Subcutaneous abdominal adipose tissue (tissue), 5 donors: ENCODE data around the gene THBS2.

Experiments
- H3K27ac ChIP-seq: one replicate; pipeline ENCODE4 v1.7.0; 2013; ENCODE audit warnings: low read depth, mild to moderate bottlenecking, inconsistent platforms, low read length, moderate library complexity
- H3K27me3 ChIP-seq, 5 donors: one replicate each; pipeline ENCODE4 v1.7.0; 2013; ENCODE audit warnings: low read length in 5 of 5, inconsistent platforms in 1 of 5; ENCODE audit not compliant: control insufficient read depth in 5 of 5, insufficient read depth in 4 of 5
- H3K36me3 ChIP-seq, 5 donors: one replicate each; pipeline ENCODE4 v1.7.0; 2013; ENCODE audit warnings: low read length in 5 of 5; ENCODE audit not compliant: control insufficient read depth in 5 of 5, insufficient read depth in 5 of 5
- H3K4me1 ChIP-seq, 5 donors: one replicate each; pipeline ENCODE4 v1.7.0; 2013; ENCODE audit warnings: low read length in 5 of 5, mild to moderate bottlenecking in 3 of 5, moderate library complexity in 1 of 5; ENCODE audit not compliant: control insufficient read depth in 5 of 5, insufficient read depth in 5 of 5
- H3K4me3 ChIP-seq, 5 donors: one replicate each; pipeline ENCODE4 v1.7.0; 2013; ENCODE audit warnings: low read length in 5 of 5, low read depth in 1 of 5
- H3K9ac ChIP-seq, 5 donors: one replicate each; pipeline ENCODE4 v1.7.0; 2013; ENCODE audit warnings: low read length in 5 of 5, mild to moderate bottlenecking in 4 of 5, moderate library complexity in 3 of 5
- H3K9me3 ChIP-seq, 5 donors: one replicate each; pipeline ENCODE4 v1.7.0; 2013; ENCODE audit warnings: low read length in 5 of 5; ENCODE audit not compliant: control insufficient read depth in 5 of 5
- donor health status: healthy.
- donor health status: healthy.
- donor health status: healthy.
- donor health status: healthy.
- donor health status: healthy.

The THBS2 gene

GRCh38 chr6:169210611-169211010 lies 43.0 kb downstream of the THBS2 start:
- Histone ChIP-seq H3K9ac (no peak overlapping the region), H3K4me1 (peaks cover 6 to 33% (median 27%) of the 10 kb centered on the region in 5 donors), H3K4me3 (no peak overlapping the region), H3K27me3 (no peaks in the 10 kb centered on the region), H3K9me3 (peaks cover 0 to 6% (median 3%) of the 10 kb centered on the region in 5 donors), H3K36me3 (no peaks in the 10 kb centered on the region), H3K27ac (no peak overlapping the region)

GRCh38 chr6:169208011-169208410 lies 45.6 kb downstream of the THBS2 start:
- no peaks in the 10 kb centered on the region for H3K27me3 ChIP-seq
- peaks cover 0 to 16% (median 7%) of the 10 kb centered on the region in 5 donors for H3K4me1 ChIP-seq
- H3K36me3 ChIP-seq: no peaks in the 10 kb centered on the region
- H3K4me3 ChIP-seq: no peak overlapping the region
- no peak overlapping the region for H3K9ac ChIP-seq
- peaks cover 0 to 6% (median 3%) of the 10 kb centered on the region in 5 donors for H3K9me3 ChIP-seq
- no peak overlapping the region for H3K27ac ChIP-seq

GRCh38 chr6:169207482-169207881 lies 46.2 kb downstream of the THBS2 start:
- Histone ChIP-seq H3K9me3 (peaks cover 0 to 6% (median 3%) of the 10 kb centered on the region in 5 donors), H3K4me3 (no peak overlapping the region), H3K9ac (no peak overlapping the region), H3K27me3 (no peaks in the 10 kb centered on the region), H3K27ac (no peak overlapping the region), H3K36me3 (no peaks in the 10 kb centered on the region), H3K4me1 (peaks cover 0 to 13% (median 5%) of the 10 kb centered on the region in 5 donors)

GRCh38 chr6:169205176-169206160 lies 48.2 kb downstream of the THBS2 start:
- Histone ChIP-seq H3K27me3 (peaks cover 0 to 3% (median 0%) of the 10 kb centered on the region in 5 donors), H3K27ac (no peak overlapping the region), H3K4me3 (no peak overlapping the region), H3K9me3 (peaks cover 0 to 6% (median 3%) of the 10 kb centered on the region in 5 donors), H3K36me3 (no peaks in the 10 kb centered on the region), H3K4me1 (peaks cover 2 to 10% (median 10%) of the 10 kb centered on the region in 5 donors), H3K9ac (no peak overlapping the region)

GRCh38 chr6:169204167-169204566 lies 49.5 kb downstream of the THBS2 start:
- H3K27ac ChIP-seq: no peak overlapping the region
- H3K4me3 ChIP-seq: no peak overlapping the region
- H3K9ac ChIP-seq: no peak overlapping the region
- peaks cover 0 to 6% (median 3%) of the 10 kb centered on the region in 5 donors for H3K9me3 ChIP-seq
- H3K4me1 ChIP-seq: peaks cover 2 to 11% (median 10%) of the 10 kb centered on the region in 5 donors
- H3K36me3 ChIP-seq: no peaks in the 10 kb centered on the region
- peaks cover 0 to 3% (median 0%) of the 10 kb centered on the region in 5 donors for H3K27me3 ChIP-seq

- Histone ChIP-seq H3K9ac (no peak overlapping the region), H3K9me3 (peaks cover 0 to 2% (median 0%) of the 10 kb centered on the region in 5 donors), H3K4me1 (peaks cover 2 to 11% (median 10%) of the 10 kb centered on the region in 5 donors), H3K36me3 (no peaks in the 10 kb centered on the region), H3K27ac (no peak overlapping the region), H3K27me3 (peaks cover 0 to 3% (median 0%) of the 10 kb centered on the region in 5 donors), H3K4me3 (no peak overlapping the region)
Measured at GRCh38 chr6:169201985-169202384, 51.7 kb downstream of the THBS2 start.

GRCh38 chr6:169200893-169201514 lies 52.6 kb downstream of the THBS2 start:
- no peaks in the 10 kb centered on the region for H3K36me3 ChIP-seq
- peaks cover 0 to 2% (median 0%) of the 10 kb centered on the region in 5 donors for H3K9me3 ChIP-seq
- H3K4me3 ChIP-seq: no peak overlapping the region
- H3K4me1 ChIP-seq: peaks cover 2 to 11% (median 10%) of the 10 kb centered on the region in 5 donors
- no peak overlapping the region for H3K9ac ChIP-seq
- no peak overlapping the region for H3K27ac ChIP-seq
- H3K27me3 ChIP-seq: peaks cover 0 to 3% (median 0%) of the 10 kb centered on the region in 5 donors

- H3K9ac ChIP-seq: no peak overlapping the region
- peaks cover 0 to 11% (median under 1%) of the 10 kb centered on the region in 5 donors for H3K4me1 ChIP-seq
- H3K27me3 ChIP-seq: peaks cover 0 to 3% (median 0%) of the 10 kb centered on the region in 5 donors
- peaks cover 0 to 2% (median 0%) of the 10 kb centered on the region in 5 donors for H3K9me3 ChIP-seq
- H3K36me3 ChIP-seq: no peaks in the 10 kb centered on the region
- no peak overlapping the region for H3K27ac ChIP-seq
- H3K4me3 ChIP-seq: no peak overlapping the region
Measured at GRCh38 chr6:169199625-169200335, 53.9 kb downstream of the THBS2 start.

- Histone ChIP-seq H3K27me3 (peaks cover 0 to 3% (median 0%) of the 10 kb centered on the region in 5 donors), H3K9me3 (peaks cover 0 to 2% (median 0%) of the 10 kb centered on the region in 5 donors), H3K4me1 (peaks cover 0 to 11% (median 2%) of the 10 kb centered on the region in 5 donors), H3K4me3 (no peak overlapping the region), H3K9ac (no peak overlapping the region), H3K36me3 (no peaks in the 10 kb centered on the region), H3K27ac (no peak overlapping the region)
Measured at GRCh38 chr6:169198885-169199284, 54.8 kb downstream of the THBS2 start.
